DOHH2 (cell line): Measurements from ENCODE around the gene GALNT18.

Source experiments
- H3F3A ChIP-seq: fragments of 200-600 bp; sonication (generic), shearing (Covaris generic); 2 replicates; pipeline ENCODE4 v1.6.0; 2016; ENCODE audit warnings: antibody characterized with exemption, mild to moderate bottlenecking; ENCODE audit not compliant: control insufficient read depth, insufficient read depth
- H3K27ac ChIP-seq: fragments of 200-600 bp; sonication (generic); 2 replicates; pipeline ENCODE4 v1.5.1; 2014; ENCODE audit warnings: low read depth, mild to moderate bottlenecking, low read length, moderate library complexity
- H3K27me3 ChIP-seq: fragments of 200-600 bp; sonication (generic); 2 replicates; pipeline ENCODE4 v1.6.1; 2014; ENCODE audit warnings: mild to moderate bottlenecking, low read length, mixed read lengths; ENCODE audit not compliant: control insufficient read depth
- H3K36me3 ChIP-seq: fragments of 200-600 bp; sonication (generic); 2 replicates; pipeline ENCODE4 v1.6.1; 2014; ENCODE audit warnings: mild to moderate bottlenecking, low read length, moderate library complexity, mixed read lengths; ENCODE audit not compliant: control insufficient read depth
- H3K4me1 ChIP-seq: fragments of 200-600 bp; sonication (generic); 2 replicates; pipeline ENCODE4 v1.6.1; 2014; ENCODE audit warnings: mild to moderate bottlenecking, low read length, mixed read lengths; ENCODE audit not compliant: control insufficient read depth
- H3K4me2 ChIP-seq: fragments of 200-600 bp; sonication (generic); 2 replicates; pipeline ENCODE4 v1.6.0; 2014; ENCODE audit warnings: mild to moderate bottlenecking, low read length, moderate library complexity
- H3K4me3 ChIP-seq: fragments of 200-600 bp; sonication (generic); 2 replicates; pipeline ENCODE4 v1.5.1; 2014; ENCODE audit warnings: mild to moderate bottlenecking, low read length, mixed read lengths
- H3K79me2 ChIP-seq: fragments of 200-600 bp; sonication (generic); 2 replicates; pipeline ENCODE4 v1.6.1; 2014; ENCODE audit warnings: mild to moderate bottlenecking, low read length, mixed read lengths; ENCODE audit not compliant: control insufficient read depth
- H3K9me2 ChIP-seq: fragments of 200-600 bp; sonication (generic); replicated peaks from 2 replicates; pipeline ENCODE4 v1.6.1; 2014; ENCODE audit warnings: mild to moderate bottlenecking, low read length, mixed read lengths; ENCODE audit not compliant: control insufficient read depth
- H3K9me3 ChIP-seq: fragments of 200-600 bp; sonication (generic); 2 replicates; pipeline ENCODE4 v1.6.1; 2014; ENCODE audit warnings: antibody characterized with exemption, low read length, mixed read lengths; ENCODE audit not compliant: control insufficient read depth, insufficient read depth
- H4K20me1 ChIP-seq: fragments of 200-600 bp; sonication (generic); 2 replicates; pipeline ENCODE4 v1.6.0; 2014; ENCODE audit warnings: low read depth, mild to moderate bottlenecking, antibody characterized with exemption, low read length, moderate library complexity; ENCODE audit not compliant: control insufficient read depth, insufficient read depth
- CTCF ChIP-seq: fragments of 200-600 bp; sonication (generic); IDR thresholded peaks from one replicate; pipeline ENCODE4 v1.5.1; 2014; ENCODE audit warnings: antibody characterized with exemption, mild to moderate bottlenecking, low read depth, low read length; ENCODE audit not compliant: poor library complexity, severe bottlenecking
- EZH2phosphoT487 ChIP-seq: fragments of 200-600 bp; sonication (generic); IDR thresholded peaks from 2 replicates; pipeline ENCODE4 v1.6.1; 2017; ENCODE audit warnings: borderline replicate concordance, mild to moderate bottlenecking, antibody characterized with exemption, low read length, moderate library complexity, mixed read lengths

The GALNT18 gene

GRCh38 chr11:11577932-11578911 lies 43.6 kb downstream of the GALNT18 start:
- Histone ChIP-seq H3K27me3 (0 out of 2 replicates have a peak, but pooled peaks cover 2% of the 10 kb centered on the region), H4K20me1 (no peaks in the 10 kb centered on the region), H3K36me3 (no peaks in the 10 kb centered on the region), H3K9me3 (no peaks in the 10 kb centered on the region), H3K9me2 (no peaks in the 10 kb centered on the region), H3K27ac (no peak overlapping the region), H3K4me3 (no peak overlapping the region), H3F3A (no peaks in the 10 kb centered on the region), H3K4me1 (no peaks in the 10 kb centered on the region), H3K79me2 (no peaks in the 10 kb centered on the region), H3K4me2 (no peak overlapping the region)
- TF ChIP-seq CTCF (no peak), EZH2phosphoT487 (no peak)

- Histone ChIP-seq H3K9me2 (no peaks in the 10 kb centered on the region), H3K36me3 (no peaks in the 10 kb centered on the region), H3K4me1 (no peaks in the 10 kb centered on the region), H3K79me2 (no peaks in the 10 kb centered on the region), H3F3A (no peaks in the 10 kb centered on the region), H3K4me2 (no peak overlapping the region), H3K27ac (no peak overlapping the region), H3K9me3 (no peaks in the 10 kb centered on the region), H3K4me3 (no peak overlapping the region), H3K27me3 (0 out of 2 replicates have a peak, but pooled peaks cover 2% of the 10 kb centered on the region), H4K20me1 (no peaks in the 10 kb centered on the region)
- TF ChIP-seq CTCF (no peak), EZH2phosphoT487 (no peak)
These were observed 44.5 kb downstream of the GALNT18 start for GRCh38 chr11:11577251-11577855.

GRCh38 chr11:11574373-11575287 lies 47.2 kb downstream of the GALNT18 start:
- no peaks in the 10 kb centered on the region for H3K27me3 ChIP-seq
- H3K9me2 ChIP-seq: no peaks in the 10 kb centered on the region
- TF ChIP-seq CTCF: no peak
- no peak for TF ChIP-seq EZH2phosphoT487
- no peak overlapping the region for H3K4me2 ChIP-seq
- no peaks in the 10 kb centered on the region for H3K9me3 ChIP-seq
- no peak overlapping the region for H3K4me3 ChIP-seq
- H4K20me1 ChIP-seq: no peaks in the 10 kb centered on the region
- no peaks in the 10 kb centered on the region for H3K4me1 ChIP-seq
- no peaks in the 10 kb centered on the region for H3F3A ChIP-seq
- H3K36me3 ChIP-seq: no peaks in the 10 kb centered on the region
- no peaks in the 10 kb centered on the region for H3K79me2 ChIP-seq
- H3K27ac ChIP-seq: no peak overlapping the region
